DOHH2 (cell line): ENCODE measurements around the gene KRTAP12-4.

ENCODE experiments used
- EZH2phosphoT487 ChIP-seq: fragments of 200-600 bp; sonication (generic); IDR thresholded peaks from 2 replicates; pipeline ENCODE4 v1.6.1; 2017; ENCODE audit warnings: borderline replicate concordance, mild to moderate bottlenecking, antibody characterized with exemption, low read length, moderate library complexity, mixed read lengths
- TF ChIP-seq, protein P1 (sequence below): fragments of 200-600 bp; sonication (generic); IDR thresholded peaks from one replicate; pipeline ENCODE4 v1.5.1; 2014; ENCODE audit warnings: antibody characterized with exemption, mild to moderate bottlenecking, low read depth, low read length; ENCODE audit not compliant: poor library complexity, severe bottlenecking

DNA sequence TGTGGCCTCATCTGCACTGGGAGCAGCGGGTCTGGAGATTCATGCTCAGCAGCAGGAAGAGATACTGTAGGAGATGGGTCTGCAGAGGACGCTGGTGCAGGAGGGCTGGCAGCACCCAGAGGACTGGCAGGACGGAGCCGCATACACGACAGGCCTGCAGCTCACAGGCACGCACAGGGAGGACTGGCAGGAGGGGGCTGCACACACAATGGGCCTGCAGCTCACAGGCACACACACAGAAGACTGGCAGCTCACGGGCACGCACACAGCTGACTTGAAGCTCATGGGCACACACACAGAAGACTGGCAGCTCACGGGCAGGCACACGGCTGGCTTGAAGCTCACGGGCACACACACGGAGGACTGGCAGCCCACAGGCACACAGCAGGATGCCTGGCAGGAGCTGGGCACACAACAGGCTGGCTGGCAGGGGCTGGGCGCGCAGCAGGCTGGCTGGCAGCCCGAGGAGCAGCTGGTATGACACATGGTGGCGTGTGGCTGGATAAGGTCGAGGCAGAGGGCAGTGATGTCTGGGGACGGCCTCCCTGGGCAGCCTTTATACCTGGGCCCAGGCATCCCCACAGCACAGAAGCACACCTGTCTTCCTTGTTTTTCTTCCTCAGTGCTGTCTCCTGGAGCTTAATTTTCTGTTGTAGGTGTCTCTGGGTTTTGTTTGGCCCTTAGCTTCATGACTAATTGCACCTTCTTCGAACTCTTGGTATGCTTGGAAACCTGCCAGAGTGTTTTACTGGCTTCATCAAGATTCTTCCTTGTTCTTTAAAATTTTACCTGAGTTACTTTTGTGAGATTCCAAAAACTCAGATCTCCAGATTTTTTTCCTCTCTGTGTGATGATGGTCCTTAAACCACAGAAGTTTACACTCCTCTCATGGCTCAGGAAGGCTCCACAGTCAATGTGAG, 12.2 kb upstream of the KRTAP12-4 start, which contains the start of gene KRTAP12-2:
- TF ChIP-seq, protein P1, sequence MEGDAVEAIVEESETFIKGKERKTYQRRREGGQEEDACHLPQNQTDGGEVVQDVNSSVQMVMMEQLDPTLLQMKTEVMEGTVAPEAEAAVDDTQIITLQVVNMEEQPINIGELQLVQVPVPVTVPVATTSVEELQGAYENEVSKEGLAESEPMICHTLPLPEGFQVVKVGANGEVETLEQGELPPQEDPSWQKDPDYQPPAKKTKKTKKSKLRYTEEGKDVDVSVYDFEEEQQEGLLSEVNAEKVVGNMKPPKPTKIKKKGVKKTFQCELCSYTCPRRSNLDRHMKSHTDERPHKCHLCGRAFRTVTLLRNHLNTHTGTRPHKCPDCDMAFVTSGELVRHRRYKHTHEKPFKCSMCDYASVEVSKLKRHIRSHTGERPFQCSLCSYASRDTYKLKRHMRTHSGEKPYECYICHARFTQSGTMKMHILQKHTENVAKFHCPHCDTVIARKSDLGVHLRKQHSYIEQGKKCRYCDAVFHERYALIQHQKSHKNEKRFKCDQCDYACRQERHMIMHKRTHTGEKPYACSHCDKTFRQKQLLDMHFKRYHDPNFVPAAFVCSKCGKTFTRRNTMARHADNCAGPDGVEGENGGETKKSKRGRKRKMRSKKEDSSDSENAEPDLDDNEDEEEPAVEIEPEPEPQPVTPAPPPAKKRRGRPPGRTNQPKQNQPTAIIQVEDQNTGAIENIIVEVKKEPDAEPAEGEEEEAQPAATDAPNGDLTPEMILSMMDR = no peak
- no peak for TF ChIP-seq EZH2phosphoT487
